Epithelial cell of esophagus (primary cell): Measurements from ENCODE around the gene RIC8A.

Source experiments
- DNase-seq: peaks from one replicate; pipeline ENCODE4 v3.0.0; 2010; ENCODE audit warnings: low read depth
- H3K4me3 ChIP-seq: 2 replicates; pipeline ENCODE4 v1.5.1; 2011; ENCODE audit warnings: mild to moderate bottlenecking, low read length, control low read depth
- TF ChIP-seq, protein P1 (sequence below): IDR thresholded peaks from 2 replicates; pipeline ENCODE4 v1.5.1; 2011; ENCODE audit warnings: low read depth, mild to moderate bottlenecking, low read length, control low read depth, inconsistent platforms; ENCODE audit not compliant: insufficient read depth; ENCODE audit errors: missing control alignments

Gene RIC8A

GRCh38 chr11:252666-253065 is 45.2 kb downstream of the RIC8A start:
- no peak overlapping the region for H3K4me3 ChIP-seq
- no peak for DNase-seq
- TF ChIP-seq, protein P1, sequence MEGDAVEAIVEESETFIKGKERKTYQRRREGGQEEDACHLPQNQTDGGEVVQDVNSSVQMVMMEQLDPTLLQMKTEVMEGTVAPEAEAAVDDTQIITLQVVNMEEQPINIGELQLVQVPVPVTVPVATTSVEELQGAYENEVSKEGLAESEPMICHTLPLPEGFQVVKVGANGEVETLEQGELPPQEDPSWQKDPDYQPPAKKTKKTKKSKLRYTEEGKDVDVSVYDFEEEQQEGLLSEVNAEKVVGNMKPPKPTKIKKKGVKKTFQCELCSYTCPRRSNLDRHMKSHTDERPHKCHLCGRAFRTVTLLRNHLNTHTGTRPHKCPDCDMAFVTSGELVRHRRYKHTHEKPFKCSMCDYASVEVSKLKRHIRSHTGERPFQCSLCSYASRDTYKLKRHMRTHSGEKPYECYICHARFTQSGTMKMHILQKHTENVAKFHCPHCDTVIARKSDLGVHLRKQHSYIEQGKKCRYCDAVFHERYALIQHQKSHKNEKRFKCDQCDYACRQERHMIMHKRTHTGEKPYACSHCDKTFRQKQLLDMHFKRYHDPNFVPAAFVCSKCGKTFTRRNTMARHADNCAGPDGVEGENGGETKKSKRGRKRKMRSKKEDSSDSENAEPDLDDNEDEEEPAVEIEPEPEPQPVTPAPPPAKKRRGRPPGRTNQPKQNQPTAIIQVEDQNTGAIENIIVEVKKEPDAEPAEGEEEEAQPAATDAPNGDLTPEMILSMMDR = no peak

- TF ChIP-seq, protein P1 = no peak
- no peak for DNase-seq
- no peak overlapping the region for H3K4me3 ChIP-seq
Measured at GRCh38 chr11:253160-253885, 45.8 kb downstream of the RIC8A start.

- H3K4me3 ChIP-seq = no peak overlapping the region
- DNase-seq = no peak
- TF ChIP-seq, protein P1 = no peak
Measured at GRCh38 chr11:253886-254270, 46.4 kb downstream of the RIC8A start.

DNA sequence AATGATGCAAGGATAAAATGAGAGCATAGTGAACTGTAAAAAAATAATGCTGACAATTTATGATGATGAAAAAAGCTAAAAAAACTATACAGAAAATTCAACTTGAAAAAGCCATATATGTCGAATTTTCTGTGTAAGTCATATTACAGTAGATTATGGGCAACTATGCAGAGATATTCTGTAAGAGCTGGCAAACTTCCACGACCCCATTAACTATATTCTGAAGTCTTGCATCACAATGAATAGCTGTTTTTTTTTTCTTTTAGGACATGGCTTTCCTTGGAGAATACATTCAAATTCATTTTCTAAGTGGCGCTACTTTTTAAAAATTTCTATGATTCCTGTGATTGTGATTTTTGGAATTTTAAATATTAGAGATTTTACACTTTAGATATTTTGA is 47.7 kb downstream of the RIC8A start:
- no peak for DNase-seq
- H3K4me3 ChIP-seq = no peak overlapping the region
- TF ChIP-seq, protein P1 = no peak

DNA sequence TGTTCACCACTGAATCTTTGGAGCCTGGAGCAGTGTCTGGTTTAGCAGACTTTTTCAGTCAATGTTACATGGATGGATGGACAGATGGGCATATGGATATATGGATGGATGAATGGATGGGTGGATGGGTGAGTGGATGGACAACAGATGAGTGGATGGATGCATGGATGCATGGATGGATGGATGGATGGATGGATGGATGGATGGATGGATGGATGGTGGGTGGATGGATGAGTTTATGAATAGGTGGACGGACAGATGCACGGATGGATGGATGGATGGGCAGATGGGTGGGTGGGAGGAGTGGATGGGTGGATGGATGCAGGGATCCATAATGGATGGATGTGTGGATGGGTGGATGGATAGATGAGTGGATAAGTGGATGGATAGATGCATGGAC is 48.3 kb downstream of the RIC8A start:
- DNase-seq = no peak
- H3K4me3 ChIP-seq = no peak overlapping the region
- TF ChIP-seq, protein P1 = no peak

GRCh38 chr11:256952-257737 is 49.6 kb downstream of the RIC8A start:
- TF ChIP-seq, protein P1 = no peak

More at GRCh38 chr11:256952-257737, 49.6 kb downstream of the RIC8A start:
- H3K4me3 ChIP-seq = no peak overlapping the region
- DNase-seq = no peak
